ENCODE data around the gene IREB2.

- TF ChIP-seq POLR2A (IDR thresholded peaks at IDR 0.05; ENCODE audit: low read depth, low read length) (no peak), TAF1 (IDR thresholded peaks at IDR 0.05; ENCODE audit: borderline replicate concordance, low read depth, low read length) (no peak)
Measured at GRCh38 chr15:78407608-78408354, 30.2 kb upstream of the IREB2 start.
